ENCODE measurements around the gene GJC2. TPM values are rescaled to one million over a fixed set of nuclear protein-coding genes. Genes with fewer than 3 reads are reported as not detected.

GJC2 gene
- total RNA-seq, 3 donors from 2014 or later: 0.55 to 8.9 (median 1.5) TPM

- Histone ChIP-seq H3K4me3 (no peak overlapping the region), H3K36me3 (ENCODE audit: low read depth) (no peaks in the 10 kb centered on the region), H3K9me3 (no peaks in the 10 kb centered on the region), H3K4me1 (ENCODE audit: low read depth) (no peaks in the 10 kb centered on the region)
- no peak for TF ChIP-seq CTCF (IDR thresholded peaks at IDR 0.05)
- intact Hi-C loops (cut with DNase I, micrococcal nuclease): no loop called here
- ATAC-seq: no peak
- no peak for DNase-seq
Observed at GRCh38 chr1:228176024-228176395, 26.3 kb downstream of the GJC2 start.

- no peaks in the 10 kb centered on the region for H3K4me1 ChIP-seq (ENCODE audit: low read depth)
- ATAC-seq (no peak), DNase-seq (no peak)
- no peaks in the 10 kb centered on the region for H3K9me3 ChIP-seq
- no peaks in the 10 kb centered on the region for H3K36me3 ChIP-seq (ENCODE audit: low read depth)
- H3K4me3 ChIP-seq: no peak overlapping the region
- intact Hi-C loops (cut with DNase I, micrococcal nuclease): no loop called here
- TF ChIP-seq CTCF (IDR thresholded peaks at IDR 0.05): no peak
Observed at GRCh38 chr1:228176461-228177182, 26.9 kb downstream of the GJC2 start.

GRCh38 chr1:228177183-228177475, 27.4 kb downstream of the GJC2 start:
- DNase-seq: no peak
- TF ChIP-seq CTCF (IDR thresholded peaks at IDR 0.05): no peak
- Histone ChIP-seq H3K4me1 (ENCODE audit: low read depth) (no peaks in the 10 kb centered on the region), H3K9me3 (no peaks in the 10 kb centered on the region), H3K4me3 (no peak overlapping the region), H3K36me3 (ENCODE audit: low read depth) (no peaks in the 10 kb centered on the region)
- ATAC-seq: no peak
- intact Hi-C loops (cut with DNase I, micrococcal nuclease): no loop called here

GRCh38 chr1:228177721-228178710, 28.3 kb downstream of the GJC2 start:
- no peaks in the 10 kb centered on the region for H3K4me1 ChIP-seq (ENCODE audit: low read depth)
- H3K36me3 ChIP-seq (ENCODE audit: low read depth): no peaks in the 10 kb centered on the region
- ATAC-seq (no peak), DNase-seq (no peak)
- H3K4me3 ChIP-seq: no peak overlapping the region
- H3K9me3 ChIP-seq: no peaks in the 10 kb centered on the region
- no peak for TF ChIP-seq CTCF (IDR thresholded peaks at IDR 0.05)
- intact Hi-C loops (cut with DNase I, micrococcal nuclease): no loop called here

GRCh38 chr1:228178737-228179684, 29.3 kb downstream of the GJC2 start:
- no peak for TF ChIP-seq CTCF (IDR thresholded peaks at IDR 0.05)
- no peak for ATAC-seq
- Histone ChIP-seq H3K9me3 (no peaks in the 10 kb centered on the region), H3K4me3 (no peak overlapping the region), H3K36me3 (ENCODE audit: low read depth) (no peaks in the 10 kb centered on the region), H3K4me1 (ENCODE audit: low read depth) (no peaks in the 10 kb centered on the region)
- DNase-seq: no peak
- intact Hi-C loops (cut with DNase I, micrococcal nuclease): no loop called here
